ENCODE results near the gene PITPNM3.

GRCh38 chr17:6452471-6453266, 103.7 kb downstream of the PITPNM3 start:
- no peak for TF ChIP-seq TAF1 (IDR thresholded peaks at IDR 0.05; ENCODE audit: low read depth, low read length)
- TF ChIP-seq POLR2A (IDR thresholded peaks at IDR 0.05; ENCODE audit: low read depth, low read length) = no peak
- no peak for TF ChIP-seq POLR2AphosphoS5 (IDR thresholded peaks at IDR 0.05; ENCODE audit: low read depth, low read length)
